ENCODE results near the gene ADD1.
"Not testable (repeated sequence)": the region's sequence is repeated elsewhere in the genome, so short reads cannot be mapped to it uniquely, and the experiment has no call there.

ADD1 gene

GRCh38 chr4:2898001-2898400 lies 54.4 kb downstream of the ADD1 start:
- DNase-seq = no peak

- DNase-seq = no peak
Observed at GRCh38 chr4:2900741-2901140, 57.1 kb downstream of the ADD1 start.

- no peak for DNase-seq
Observed at GRCh38 chr4:2901186-2901585, 57.5 kb downstream of the ADD1 start.

DNA sequence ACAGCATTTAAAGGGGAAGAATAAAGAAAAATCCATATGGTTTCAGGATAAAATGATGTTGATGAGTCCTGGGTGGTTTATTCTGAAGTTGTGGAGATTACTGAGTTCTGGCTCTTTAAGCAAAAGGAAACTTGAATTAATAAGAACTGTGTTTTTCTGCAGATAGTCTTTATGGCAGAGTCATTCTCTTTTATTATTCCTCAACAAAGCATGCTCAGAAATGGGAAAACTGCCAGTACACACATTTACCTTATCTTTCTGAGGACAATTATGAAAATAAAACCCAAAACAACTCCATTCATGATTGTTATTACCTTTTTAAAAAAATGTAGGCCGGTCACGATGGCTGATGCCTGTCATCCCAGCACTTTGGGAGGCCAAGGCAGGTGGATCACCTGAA lies 58.5 kb downstream of the ADD1 start:
- no peak for DNase-seq

- DNase-seq = no peak
Observed at GRCh38 chr4:2905544-2905943, 61.9 kb downstream of the ADD1 start.

DNA sequence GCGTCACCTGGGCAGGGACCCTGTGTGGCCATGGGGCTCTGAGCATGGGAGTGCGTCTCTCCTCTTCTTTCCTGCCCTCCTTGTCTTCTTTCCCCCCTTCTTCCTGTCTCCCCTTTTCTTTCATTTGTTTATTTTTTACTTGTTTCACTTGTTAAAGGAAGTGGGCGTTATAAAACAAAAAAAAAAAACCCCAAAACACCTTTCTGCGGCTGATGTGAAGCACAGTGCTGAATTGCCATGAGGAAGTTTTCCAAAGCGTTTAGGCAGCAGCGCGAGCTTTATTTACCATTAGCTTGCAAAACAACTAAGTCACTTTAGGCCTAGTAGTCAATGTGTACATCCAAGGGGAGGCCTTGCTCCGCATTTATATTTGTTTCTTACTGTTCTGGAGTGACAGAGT lies 62.6 kb downstream of the ADD1 start:
- no peak for DNase-seq

DNA sequence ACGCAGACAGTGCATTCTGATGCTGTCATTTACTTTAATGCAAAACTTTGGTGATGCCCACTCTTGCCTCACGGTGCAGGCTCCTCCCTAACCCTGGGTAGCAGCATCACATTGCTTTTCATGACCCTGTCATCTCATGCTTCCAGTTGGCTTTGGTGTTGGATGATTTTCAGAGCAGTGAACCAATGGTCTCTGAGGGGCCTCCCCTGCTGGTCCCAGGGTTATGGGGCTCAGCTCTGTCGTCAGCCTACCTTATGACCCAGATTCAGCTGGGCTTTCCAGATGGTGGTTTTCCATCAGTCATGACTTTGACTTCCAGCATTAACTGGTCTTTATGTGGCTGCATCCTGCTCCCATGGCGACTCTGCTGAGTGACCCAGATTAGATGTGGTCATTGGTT lies 63.6 kb downstream of the ADD1 start:
- peak; percentile 45 for DNase-seq

DNA sequence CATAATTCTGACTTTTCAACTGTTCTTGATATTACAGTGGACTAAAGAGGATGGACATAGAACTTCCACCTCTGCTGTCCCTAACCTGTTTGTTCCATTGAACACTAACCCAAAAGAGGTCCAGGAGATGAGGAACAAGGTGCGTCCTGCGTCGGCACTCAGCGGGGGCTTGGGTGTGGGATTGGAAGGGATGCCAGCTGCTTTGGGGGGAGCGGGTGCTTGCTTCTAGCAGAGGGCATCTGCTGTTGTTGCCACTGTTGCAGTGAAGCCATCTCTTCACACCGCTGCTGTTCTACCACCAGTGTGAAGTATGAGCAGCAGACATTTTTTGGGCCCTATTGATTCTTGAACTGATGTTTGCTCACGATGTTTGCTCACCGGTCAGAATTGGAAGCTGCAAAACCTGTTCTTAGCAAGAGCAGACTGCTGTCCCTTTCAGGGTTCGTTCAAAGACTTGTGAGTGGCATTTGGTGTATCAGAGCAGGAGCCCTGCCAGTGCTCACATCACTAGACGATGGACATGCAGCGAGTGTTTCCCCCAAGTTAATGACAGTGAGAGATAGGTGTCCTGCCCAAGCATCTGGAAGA lies 64.2 kb downstream of the ADD1 start:
- no peak for DNase-seq

DNA sequence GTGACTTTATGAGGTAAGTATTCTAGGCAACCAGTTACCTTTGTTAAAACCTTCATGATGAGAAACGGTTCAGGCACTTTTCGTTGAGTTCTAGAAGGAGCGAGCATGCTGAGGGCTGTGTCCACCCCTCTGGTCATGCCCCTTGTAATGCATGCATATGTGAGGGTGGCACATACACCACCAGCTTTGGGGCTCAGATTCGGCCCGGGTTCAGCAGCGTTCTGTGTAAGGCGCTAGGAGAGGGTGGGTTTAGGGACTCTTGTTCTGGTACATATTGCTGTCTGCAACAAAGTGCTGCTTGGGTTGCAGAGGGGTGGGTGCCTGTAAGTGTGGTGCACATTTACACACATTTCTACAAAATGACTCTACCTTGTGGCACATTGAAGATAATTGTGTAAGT lies 65.0 kb downstream of the ADD1 start:
- DNase-seq = no peak

DNA sequence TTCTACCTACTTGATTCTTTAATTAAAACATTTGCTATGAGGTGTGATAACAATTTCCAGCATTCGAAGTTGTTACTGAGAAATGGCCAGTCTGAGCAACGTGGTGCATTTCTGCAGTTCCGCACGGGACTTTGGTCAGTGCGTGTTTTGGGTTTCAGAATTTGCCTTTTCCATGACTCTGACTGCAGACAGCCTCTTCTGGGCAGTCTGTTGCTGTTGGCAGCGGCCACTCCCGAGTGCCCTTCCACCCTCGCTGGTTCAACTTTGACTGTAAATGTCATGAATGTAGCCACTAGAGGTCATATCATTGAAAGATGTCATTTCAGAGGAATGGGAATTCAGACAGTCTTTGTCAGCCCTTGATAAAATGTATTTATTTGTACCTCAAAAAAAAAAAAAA lies 65.9 kb downstream of the ADD1 start:
- no peak for DNase-seq

DNA sequence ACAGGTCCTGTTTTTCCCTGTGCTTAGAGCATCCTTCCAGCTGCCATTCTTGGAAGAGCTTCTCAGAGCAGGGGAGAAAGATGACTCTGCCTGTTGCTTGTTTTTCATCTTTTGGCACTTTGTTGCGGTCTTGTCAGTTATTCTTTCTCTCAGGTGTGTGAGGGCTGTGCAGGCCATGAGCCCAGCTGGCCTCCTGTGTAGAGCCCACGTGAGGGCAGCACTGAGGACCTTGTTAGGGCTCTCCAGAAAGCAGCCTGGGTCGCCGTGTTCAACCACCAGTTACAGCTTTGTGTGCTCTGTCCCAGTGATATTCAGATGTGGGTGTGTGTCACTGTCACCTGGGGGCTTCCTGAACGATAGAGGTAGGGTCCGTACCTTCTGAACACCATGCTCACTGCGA lies 66.8 kb downstream of the ADD1 start:
- no peak for DNase-seq

- no peak for DNase-seq
Observed at GRCh38 chr4:2911868-2912267, 68.2 kb downstream of the ADD1 start.

GRCh38 chr4:2913168-2913567 lies 69.5 kb downstream of the ADD1 start:
- no peak for DNase-seq

GRCh38 chr4:2914256-2915126 lies 70.8 kb downstream of the ADD1 start:
- no peak for DNase-seq

DNA sequence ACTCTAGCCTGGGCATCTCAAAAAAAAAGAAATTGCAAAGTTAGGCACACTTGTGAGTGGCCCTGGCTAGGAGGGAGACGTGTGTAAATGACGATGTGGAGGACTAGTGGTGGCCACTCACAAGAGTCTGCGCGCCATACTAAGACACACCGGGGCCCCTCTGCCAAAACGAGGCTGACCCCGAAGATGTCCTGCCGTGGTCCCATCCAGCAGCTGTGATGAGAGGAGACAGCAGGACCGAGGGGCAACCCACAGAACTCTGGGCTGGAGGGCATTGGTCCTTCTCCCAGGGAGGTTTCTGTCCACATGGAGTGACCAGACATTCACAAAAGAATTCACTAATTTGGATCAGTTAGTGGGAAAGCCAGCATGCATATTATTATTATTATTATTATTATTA lies 72.1 kb downstream of the ADD1 start:
- DNase-seq = no peak

GRCh38 chr4:2916696-2917095 lies 73.1 kb downstream of the ADD1 start:
- DNase-seq = not testable (repeated sequence)

DNA sequence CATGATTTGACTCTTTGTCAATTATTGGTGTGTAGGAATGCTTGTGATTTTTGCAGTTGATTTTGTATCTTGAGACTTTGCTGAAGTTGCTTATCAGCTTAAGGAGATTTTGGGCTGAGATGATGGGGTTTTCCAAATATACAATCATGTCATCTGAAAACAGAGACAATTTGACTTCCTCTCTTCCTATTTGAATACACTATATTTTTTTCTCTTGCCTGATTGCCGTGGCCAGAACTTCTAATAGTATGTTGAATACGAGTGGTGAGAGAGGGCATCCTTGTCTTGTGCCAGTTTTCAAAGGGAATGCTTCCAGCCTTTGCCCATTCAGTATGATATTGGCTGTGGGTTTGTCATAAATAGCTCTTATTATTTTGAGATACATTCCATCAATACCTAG lies 74.7 kb downstream of the ADD1 start:
- not testable (repeated sequence) for DNase-seq

DNA sequence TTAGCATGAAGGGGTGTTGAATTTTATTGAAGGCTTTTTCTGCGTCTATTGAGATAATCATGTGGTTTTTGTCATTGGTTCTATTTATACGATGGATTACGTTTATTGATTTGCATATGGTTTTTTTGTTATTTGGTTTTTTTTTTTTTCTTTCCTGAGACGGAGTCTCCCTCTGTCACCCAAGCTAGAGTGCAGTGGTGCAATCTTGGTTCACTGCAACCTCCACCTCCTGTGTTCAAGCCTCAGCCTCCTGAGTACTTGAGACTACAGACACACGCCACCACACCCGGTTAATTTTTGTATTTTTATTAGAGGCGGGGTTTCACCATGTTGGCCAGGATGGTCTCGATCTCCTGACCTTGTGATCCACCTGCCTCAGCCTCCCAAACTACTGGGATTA lies 75.1 kb downstream of the ADD1 start:
- not testable (repeated sequence) for DNase-seq

GRCh38 chr4:2922453-2923101 lies 78.9 kb downstream of the ADD1 start:
- DNase-seq = not testable (repeated sequence)

GRCh38 chr4:2923141-2923551 lies 79.5 kb downstream of the ADD1 start:
- no peak for DNase-seq

GRCh38 chr4:2923668-2924173 lies 80.1 kb downstream of the ADD1 start:
- no peak for DNase-seq

DNA sequence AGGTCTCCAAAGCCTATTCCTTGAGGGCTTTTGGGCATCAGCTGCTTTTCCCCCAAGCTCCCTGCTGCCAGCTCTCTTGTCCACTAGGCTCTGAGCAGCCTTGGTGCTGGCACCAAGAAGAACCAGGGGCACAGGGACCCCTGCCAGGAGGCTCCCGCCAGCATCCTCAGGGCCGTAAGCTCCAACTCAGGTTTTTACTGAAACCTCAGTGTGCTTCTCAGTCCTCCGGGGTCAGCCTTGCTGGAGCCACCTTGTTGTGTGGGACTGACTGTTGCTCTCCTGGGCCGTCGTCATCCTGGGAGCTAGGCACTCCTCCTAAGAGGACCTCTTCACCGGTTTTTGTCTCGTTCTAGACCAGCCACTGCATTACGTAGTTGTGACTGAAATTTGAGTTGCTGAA lies 80.6 kb downstream of the ADD1 start:
- DNase-seq = no peak

DNA sequence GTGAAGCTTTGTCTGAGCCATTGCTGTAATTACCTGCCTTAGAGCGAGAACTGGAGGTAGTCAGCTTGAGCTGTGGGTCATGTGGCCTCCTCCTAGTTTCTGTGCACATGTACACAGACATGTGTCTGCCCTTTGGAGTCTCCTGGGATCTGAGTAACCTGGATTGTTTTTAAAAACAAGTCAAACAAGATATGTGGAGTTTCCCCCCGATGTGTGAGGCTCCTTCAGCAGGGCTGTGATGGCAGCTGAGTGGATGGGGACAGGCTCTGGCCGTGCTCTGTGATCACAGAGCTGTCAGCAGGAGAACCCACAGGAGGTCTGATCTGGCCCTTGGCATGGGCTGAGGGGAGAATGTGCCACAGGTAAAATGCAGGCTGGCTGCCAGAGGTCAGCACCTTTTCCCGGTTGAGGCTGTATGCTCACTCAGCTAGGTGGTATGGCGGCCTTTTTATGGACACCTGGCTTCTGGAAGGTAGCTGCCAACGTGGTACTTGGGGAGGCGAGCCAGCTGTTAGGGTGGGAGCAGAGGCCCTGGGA lies 81.2 kb downstream of the ADD1 start:
- DNase-seq = no peak

- no peak for DNase-seq
Observed at GRCh38 chr4:2925496-2925895, 81.9 kb downstream of the ADD1 start.
